Lung (tissue), 12 donors: ENCODE results near the gene PTPRG. TPM values are rescaled to one million over a fixed set of nuclear protein-coding genes. Genes with fewer than 3 reads are reported as not detected.

Experiments
- ATAC-seq: fragments of 200-7000 bp; cut with Tn5 transposase; one replicate; pipeline ENCODE4 v1.9.1; 2020; ENCODE audit warnings: moderate number of reproducible peaks; ENCODE audit not compliant: insufficient read depth, low FRiP score
- DNase-seq, 3 donors: peaks; one replicate each; pipeline ENCODE4 v3.0.0-alpha.2; 2013 to 2017
- H3K27ac ChIP-seq, 2 donors: one replicate each; pipeline ENCODE4 v1.5.1; 2013; ENCODE audit warnings: mild to moderate bottlenecking in 2 of 2, moderate library complexity in 2 of 2, control low read depth in 1 of 2, inconsistent platforms in 1 of 2, low read depth in 1 of 2, low read length in 1 of 2
- H3K27me3 ChIP-seq, 3 donors: one replicate each; pipeline ENCODE4 v1.5.1; 2013; ENCODE audit warnings: low read length in 2 of 3; ENCODE audit not compliant: control insufficient read depth in 3 of 3, insufficient read depth in 3 of 3
- H3K36me3 ChIP-seq, 4 donors: one replicate each; pipeline ENCODE4 v1.5.1; 2013; ENCODE audit warnings: low read length in 4 of 4, mild to moderate bottlenecking in 1 of 4, moderate library complexity in 1 of 4; ENCODE audit not compliant: control insufficient read depth in 4 of 4, insufficient read depth in 4 of 4
- H3K4me1 ChIP-seq, 5 donors: one replicate each; pipeline ENCODE4 v1.5.1; 2013; ENCODE audit warnings: low read length in 5 of 5, mild to moderate bottlenecking in 2 of 5, moderate library complexity in 1 of 5; ENCODE audit not compliant: control insufficient read depth in 5 of 5, insufficient read depth in 5 of 5
- H3K4me3 ChIP-seq: one replicate; pipeline ENCODE4 v1.5.1; 2013; ENCODE audit warnings: mild to moderate bottlenecking, control low read depth, moderate library complexity
- H3K9ac ChIP-seq, 2 donors: one replicate each; pipeline ENCODE4 v1.5.1; 2013; ENCODE audit warnings: low read length in 2 of 2, control low read depth in 1 of 2; ENCODE audit not compliant: insufficient read depth in 1 of 2
- H3K9me3 ChIP-seq, 4 donors: one replicate each; pipeline ENCODE4 v1.5.1; 2013; ENCODE audit warnings: low read length in 3 of 4, mild to moderate bottlenecking in 1 of 4, moderate library complexity in 1 of 4; ENCODE audit not compliant: control insufficient read depth in 4 of 4, insufficient read depth in 3 of 4
- CTCF ChIP-seq: IDR thresholded peaks from 2 replicates; pipeline ENCODE4 v1.5.1; 2012; ENCODE audit warnings: mild to moderate bottlenecking; ENCODE audit errors: control extremely low read depth, extremely low read depth
- WGBS, 2 donors: extraction: QIAGEN DNeasy Blood & Tissue Kit; methylation state at CpG; one replicate each; pipeline ENCODE4 v1.1.7; 2013; 5-methylcytosine and 5-hydroxymethylcytosine counted together
- polyA plus RNA-seq, 2 donors: library from polyadenylated mRNA; stranded (reverse); fragments of 200-250 nt; gene quantifications; one replicate each; pipeline ENCODE4 v1.2.1, GENCODE V29; 2013
- total RNA-seq, 2 donors: library from RNA; depleted of rRNA in 1 of 2; stranded (reverse); fragments of >200 nt in 1 of 2; gene quantifications; one replicate each; pipeline ENCODE4 v1.2.1, GENCODE V29; 2014 to 2021
- donor health status: control.
- donor health status: control.
- donor health status: Bipolar disorder and iron deficiency.
- donor health status: healthy.
- donor health status: DM: yes; HTN: yes; CAD: no.

Gene PTPRG
- total and polyA plus RNA-seq, 4 donors: 8.5 to 131 (median 75.9) TPM

DNA sequence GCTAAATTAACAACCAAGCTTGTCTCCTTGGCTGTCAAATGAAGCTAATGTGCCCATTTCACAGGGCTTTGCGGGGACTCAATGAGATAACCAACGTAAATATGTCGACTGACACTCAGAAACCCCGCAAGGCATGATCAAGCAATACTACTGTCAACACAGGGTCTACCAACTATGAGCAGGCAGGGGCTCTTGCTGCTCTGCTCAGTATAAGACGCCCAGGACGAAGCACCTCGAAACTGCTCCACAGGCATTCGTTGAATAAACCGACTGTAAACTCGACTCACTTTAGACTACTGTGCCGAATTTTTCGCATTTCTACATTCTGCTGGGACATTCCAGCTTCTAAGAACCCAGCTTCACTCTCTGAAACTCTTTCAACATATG lies 757.0 kb downstream of the PTPRG start:
- DNase-seq (no peak), ATAC-seq (no peak)
- Histone ChIP-seq H3K9me3 (no peaks in the 10 kb centered on the region), H3K27ac (peak overlapping the region in 1 of 2 donors; percentile 22), H3K27me3 (no peaks in the 10 kb centered on the region), H3K4me3 (peak overlapping the region; percentile 28), H3K9ac (peak overlapping the region; percentile 19 to 44), H3K4me1 (peaks cover 0 to 7% (median 0%) of the 10 kb centered on the region in 5 donors), H3K36me3 (peaks cover 0 to 3% (median 0%) of the 10 kb centered on the region in 4 donors)
- TF ChIP-seq CTCF: no peak
- WGBS, 2 donors: 32 to 41% methylated on average over 12 of the region's 12 CpGs

- TF ChIP-seq CTCF: no peak
- no peaks in the 10 kb centered on the region for H3K27me3 ChIP-seq
- H3K4me3 ChIP-seq: peak overlapping the region; percentile 42
- ATAC-seq (peak; percentile 97), DNase-seq (peak; percentile 88 to 90 (median 90))
- peak overlapping the region; percentile 19 to 72 for H3K9ac ChIP-seq
- H3K27ac ChIP-seq: peak overlapping the region; percentile 22 to 49
- H3K9me3 ChIP-seq: no peaks in the 10 kb centered on the region
- H3K4me1 ChIP-seq: peaks cover 0 to 7% (median 0%) of the 10 kb centered on the region in 5 donors
- H3K36me3 ChIP-seq: peaks cover 0 to 3% (median 0%) of the 10 kb centered on the region in 4 donors
- WGBS, 2 donors: 2 to 4% methylated on average over 60 of the region's 60 CpGs
These were observed 757.6 kb downstream of the PTPRG start for GRCh38 chr3:62318752-62319569.

DNA sequence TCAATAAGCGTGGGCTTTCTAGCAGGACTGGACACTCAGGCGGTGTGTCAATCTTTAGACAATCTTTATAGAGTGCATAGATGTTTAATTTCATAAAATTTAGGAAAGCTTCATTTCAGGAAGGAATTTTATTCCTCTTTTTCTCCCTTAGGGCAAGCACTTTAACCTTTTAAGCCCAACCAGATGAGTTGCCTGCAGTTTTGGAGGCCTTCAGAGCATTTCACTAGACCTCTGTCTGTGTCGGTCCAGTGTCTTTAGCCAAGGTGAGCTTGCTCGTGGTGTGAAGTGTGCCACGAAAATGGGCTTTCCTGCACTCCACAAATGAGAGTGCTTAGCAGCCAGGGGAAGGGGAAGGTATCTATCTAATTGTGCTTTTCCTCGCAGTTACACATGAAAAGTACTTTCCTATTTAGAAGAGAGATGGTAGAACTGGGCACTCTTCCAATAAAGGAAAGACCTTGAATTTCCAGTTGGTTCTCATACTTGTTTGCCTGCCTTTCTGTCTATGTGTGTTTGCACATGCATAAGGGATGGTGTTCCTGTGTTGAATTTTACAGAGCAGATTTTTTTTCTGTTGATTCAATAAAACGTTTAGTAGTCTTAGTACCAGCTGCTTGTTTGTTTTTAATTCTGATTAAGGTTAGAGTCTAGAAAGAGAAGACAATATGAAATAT lies 758.3 kb downstream of the PTPRG start:
- Histone ChIP-seq H3K9me3 (no peaks in the 10 kb centered on the region), H3K36me3 (peaks cover 0 to 3% (median 0%) of the 10 kb centered on the region in 4 donors), H3K9ac (no peak overlapping the region), H3K27ac (no peak overlapping the region), H3K4me1 (peaks cover 0 to 7% (median 0%) of the 10 kb centered on the region in 5 donors), H3K27me3 (no peaks in the 10 kb centered on the region), H3K4me3 (no peak overlapping the region)
- DNase-seq (peak in 2 of 3 donors; percentile 47 to 68), ATAC-seq (no peak)
- no peak for TF ChIP-seq CTCF
- WGBS, 2 donors: 64 to 79% methylated on average over 7 of the region's 7 CpGs
